Vagina (tissue), 2 donors: ENCODE measurements around the gene ADAMTS18. TPM values are rescaled to one million over a fixed set of nuclear protein-coding genes. Genes with fewer than 3 reads are reported as not detected.

Experiments
- DNase-seq, 2 donors: peaks; one replicate each; pipeline ENCODE4 v3.0.0-alpha.2; 2017; ENCODE audit errors: extremely low spot score in 2 of 2
- H3K27ac ChIP-seq: fragments of 200-600 bp; sonication (generic); one replicate; pipeline ENCODE4 v1.5.1; 2019
- H3K27me3 ChIP-seq: fragments of 200-600 bp; sonication (generic); one replicate; pipeline ENCODE4 v1.5.1; 2019
- H3K36me3 ChIP-seq, 2 donors: fragments of 200-600 bp; sonication (generic); one replicate each; pipeline ENCODE4 v1.5.1; 2017 to 2019
- H3K4me1 ChIP-seq: fragments of 200-600 bp; sonication (generic); one replicate; pipeline ENCODE4 v1.5.1; 2019
- H3K4me3 ChIP-seq, 2 donors: fragments of 200-600 bp; sonication (generic); 1 replicate in 1 of 2; 2 replicates in 1 of 2; pipeline ENCODE4 v1.5.1; 2016 to 2019
- H3K9me3 ChIP-seq: fragments of 200-600 bp; sonication (generic); one replicate; pipeline ENCODE4 v1.5.1; 2019
- POLR2A ChIP-seq, 2 donors: fragments of 450-650 bp; IDR thresholded peaks; one replicate each; pipeline ENCODE4 v1.6.1; 2017; ENCODE audit warnings: antibody characterized with exemption in 2 of 2, mild to moderate bottlenecking in 2 of 2, moderate library complexity in 2 of 2
- POLR2AphosphoS5 ChIP-seq, 2 donors: sonication (generic); formaldehyde crosslinking; IDR thresholded peaks; one replicate each; pipeline ENCODE4 v1.9.0; 2017; ENCODE audit warnings: antibody characterized with exemption in 2 of 2, mild to moderate bottlenecking in 2 of 2, low read depth in 1 of 2; ENCODE audit not compliant: insufficient read depth in 1 of 2
- intact Hi-C: fragments of 100-400 bp; cut with DNase I; formaldehyde crosslinking; loops from one replicate; pipeline ENCODE4 v1.15.1; 2023
- total RNA-seq: library from RNA; depleted of rRNA; stranded (reverse); fragments of >200 nt; gene quantifications from one replicate; pipeline ENCODE4 v1.2.3, GENCODE V29; 2016
- TF ChIP-seq, protein P1 (sequence below), 3 experiments: fragments of 450-650 bp in 2 of 3; fragments of 200-600 bp in 1 of 3; sonication (generic) in 1 of 3; IDR thresholded peaks; one replicate each; pipeline ENCODE4 v1.5.1; 2017 to 2019; ENCODE audit warnings: antibody characterized with exemption in 3 of 3, mild to moderate bottlenecking in 2 of 3, moderate library complexity in 2 of 3

ADAMTS18 gene
- total RNA-seq, 1 donor from 2014 or later = 0.25 TPM

DNA sequence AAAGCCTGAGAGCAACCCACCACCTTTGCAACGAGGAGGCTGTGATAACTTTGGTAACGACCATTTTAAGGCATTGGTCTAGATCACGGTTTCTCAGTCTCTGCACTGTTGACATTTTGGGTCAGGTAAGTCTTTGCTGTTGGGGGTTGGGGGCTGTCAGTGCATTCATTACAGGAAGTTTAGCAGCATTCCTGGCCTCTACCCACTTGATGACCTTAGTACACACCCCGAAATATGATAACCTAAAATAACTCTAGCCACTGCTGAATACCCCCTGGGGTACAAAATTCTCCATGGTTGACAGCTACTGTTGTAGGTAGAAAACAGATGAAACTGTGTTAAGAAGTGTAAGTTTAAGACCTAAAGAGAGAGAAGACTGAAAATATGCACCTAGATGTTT lies 36.3 kb downstream of the ADAMTS18 start:
- no peak for TF ChIP-seq POLR2A (IDR thresholded peaks at IDR 0.05)
- no peak for TF ChIP-seq POLR2AphosphoS5 (IDR thresholded peaks at IDR 0.05; ENCODE audit: insufficient read depth in 1 of 2, low read depth in 1 of 2)
- TF ChIP-seq, protein P1, sequence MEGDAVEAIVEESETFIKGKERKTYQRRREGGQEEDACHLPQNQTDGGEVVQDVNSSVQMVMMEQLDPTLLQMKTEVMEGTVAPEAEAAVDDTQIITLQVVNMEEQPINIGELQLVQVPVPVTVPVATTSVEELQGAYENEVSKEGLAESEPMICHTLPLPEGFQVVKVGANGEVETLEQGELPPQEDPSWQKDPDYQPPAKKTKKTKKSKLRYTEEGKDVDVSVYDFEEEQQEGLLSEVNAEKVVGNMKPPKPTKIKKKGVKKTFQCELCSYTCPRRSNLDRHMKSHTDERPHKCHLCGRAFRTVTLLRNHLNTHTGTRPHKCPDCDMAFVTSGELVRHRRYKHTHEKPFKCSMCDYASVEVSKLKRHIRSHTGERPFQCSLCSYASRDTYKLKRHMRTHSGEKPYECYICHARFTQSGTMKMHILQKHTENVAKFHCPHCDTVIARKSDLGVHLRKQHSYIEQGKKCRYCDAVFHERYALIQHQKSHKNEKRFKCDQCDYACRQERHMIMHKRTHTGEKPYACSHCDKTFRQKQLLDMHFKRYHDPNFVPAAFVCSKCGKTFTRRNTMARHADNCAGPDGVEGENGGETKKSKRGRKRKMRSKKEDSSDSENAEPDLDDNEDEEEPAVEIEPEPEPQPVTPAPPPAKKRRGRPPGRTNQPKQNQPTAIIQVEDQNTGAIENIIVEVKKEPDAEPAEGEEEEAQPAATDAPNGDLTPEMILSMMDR (IDR thresholded peaks at IDR 0.05) = no peak
- Histone ChIP-seq H3K27me3 (no peaks in the 10 kb centered on the region), H3K9me3 (no peaks in the 10 kb centered on the region), H3K27ac (no peak overlapping the region), H3K36me3 (no peaks in the 10 kb centered on the region), H3K4me3 (no peak overlapping the region), H3K4me1 (no peaks in the 10 kb centered on the region)
- DNase-seq = no peak
- intact Hi-C loops = no loop called here

DNA sequence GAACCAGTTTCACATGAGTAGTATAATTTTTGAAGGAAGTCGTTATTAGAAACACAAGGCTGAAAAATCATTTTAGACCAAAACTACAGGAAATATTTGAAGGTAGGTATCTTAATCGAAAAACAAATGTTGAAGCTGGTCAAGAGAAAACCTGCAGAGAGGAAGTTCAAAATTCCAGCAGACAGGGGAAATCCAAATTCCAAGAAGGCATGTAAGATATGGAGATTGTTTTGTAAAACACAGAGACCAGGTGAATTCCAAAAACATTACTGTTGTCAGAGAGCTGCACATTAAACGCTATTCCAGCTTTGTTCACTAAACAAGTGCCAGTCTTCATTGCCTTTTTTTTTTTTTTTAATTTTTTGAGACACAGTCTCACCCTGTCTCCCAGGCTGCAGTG lies 38.4 kb downstream of the ADAMTS18 start:
- intact Hi-C loops = no loop called here
- DNase-seq = no peak
- H3K27me3 ChIP-seq = no peaks in the 10 kb centered on the region
- H3K27ac ChIP-seq = no peak overlapping the region
- no peaks in the 10 kb centered on the region for H3K36me3 ChIP-seq
- H3K4me3 ChIP-seq = no peak overlapping the region
- no peaks in the 10 kb centered on the region for H3K4me1 ChIP-seq
- H3K9me3 ChIP-seq = no peaks in the 10 kb centered on the region
- TF ChIP-seq, protein P1 (IDR thresholded peaks at IDR 0.05) = no peak
- TF ChIP-seq POLR2AphosphoS5 (IDR thresholded peaks at IDR 0.05; ENCODE audit: insufficient read depth in 1 of 2, low read depth in 1 of 2) = no peak
- no peak for TF ChIP-seq POLR2A (IDR thresholded peaks at IDR 0.05)

DNA sequence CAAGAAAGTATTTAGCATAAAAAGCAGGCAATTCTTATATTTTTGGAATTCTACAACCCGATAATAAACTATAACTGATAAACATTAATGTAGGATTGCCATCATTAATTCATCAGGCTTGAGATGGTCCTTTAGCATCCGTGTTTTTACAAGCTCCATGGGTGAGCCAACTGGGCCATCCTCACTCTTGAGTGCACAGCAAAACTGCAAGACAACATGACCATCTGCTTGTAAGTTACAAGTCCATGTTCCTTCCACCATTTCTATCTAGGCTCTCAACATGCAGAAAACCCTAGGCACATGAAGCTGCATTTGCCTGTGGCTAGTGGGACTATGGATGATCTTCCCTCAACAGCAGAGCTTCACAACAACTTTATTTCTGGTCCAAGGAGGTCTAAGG lies 40.1 kb downstream of the ADAMTS18 start:
- Histone ChIP-seq H3K4me1 (no peaks in the 10 kb centered on the region), H3K27ac (no peak overlapping the region), H3K27me3 (no peaks in the 10 kb centered on the region), H3K4me3 (no peak overlapping the region), H3K9me3 (no peaks in the 10 kb centered on the region), H3K36me3 (no peaks in the 10 kb centered on the region)
- TF ChIP-seq POLR2AphosphoS5 (IDR thresholded peaks at IDR 0.05; ENCODE audit: insufficient read depth in 1 of 2, low read depth in 1 of 2) (no peak), POLR2A (IDR thresholded peaks at IDR 0.05) (no peak)
- TF ChIP-seq, protein P1 (IDR thresholded peaks at IDR 0.05) = no peak
- DNase-seq = no peak
- intact Hi-C loops = loop anchor here (5.0 kb wide), 1 partner anchor 982 kb away; no protein-coding TSS in a partner anchor

DNA sequence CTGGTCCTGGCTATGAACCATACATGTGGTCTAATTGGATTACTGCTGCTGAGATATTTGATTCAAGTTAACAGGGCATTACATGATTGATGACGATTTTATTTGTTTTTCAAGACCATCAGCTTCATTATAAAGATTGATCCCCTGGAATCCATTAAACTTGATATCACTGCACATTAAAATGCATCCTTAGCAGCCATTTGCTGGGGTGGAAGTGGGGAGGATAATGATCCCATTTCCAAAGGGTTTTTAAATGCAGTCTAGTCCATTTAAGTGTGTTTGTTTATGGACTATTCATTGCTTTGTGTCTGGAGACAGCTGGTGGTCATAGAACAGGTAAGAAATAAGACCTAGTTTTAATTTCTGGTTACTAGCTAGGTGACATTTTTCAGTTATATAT lies 40.9 kb downstream of the ADAMTS18 start:
- Histone ChIP-seq H3K27me3 (no peaks in the 10 kb centered on the region), H3K4me3 (no peak overlapping the region), H3K9me3 (no peaks in the 10 kb centered on the region), H3K27ac (no peak overlapping the region), H3K36me3 (no peaks in the 10 kb centered on the region), H3K4me1 (no peaks in the 10 kb centered on the region)
- no peak for DNase-seq
- intact Hi-C loops = loop anchor here (5.0 kb wide), 1 partner anchor 982 kb away; no protein-coding TSS in a partner anchor
- TF ChIP-seq POLR2A (IDR thresholded peaks at IDR 0.05) (no peak), POLR2AphosphoS5 (IDR thresholded peaks at IDR 0.05; ENCODE audit: insufficient read depth in 1 of 2, low read depth in 1 of 2) (no peak)
- TF ChIP-seq, protein P1 (IDR thresholded peaks at IDR 0.05) = no peak

DNA sequence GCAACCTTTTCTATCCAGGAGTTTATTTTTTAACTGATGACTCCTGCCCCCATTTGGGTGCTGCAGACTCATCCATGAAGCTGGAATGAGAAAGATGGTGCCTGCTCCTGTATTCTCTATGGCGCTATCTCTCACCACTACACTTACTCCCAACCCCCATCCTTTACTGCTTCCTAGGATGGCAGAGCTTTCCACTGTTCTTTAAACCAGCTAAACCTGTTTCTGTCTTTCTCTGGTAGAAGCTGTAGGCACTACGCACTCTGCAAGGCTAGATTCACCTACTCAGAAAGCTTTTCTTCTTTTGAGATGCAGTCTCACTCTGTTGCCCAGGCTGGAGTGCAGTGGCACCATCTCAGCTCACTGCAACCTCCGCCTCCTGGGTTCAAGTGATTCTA lies 47.0 kb downstream of the ADAMTS18 start:
- no peak for DNase-seq
- H3K36me3 ChIP-seq = no peaks in the 10 kb centered on the region
- H3K9me3 ChIP-seq = no peaks in the 10 kb centered on the region
- no peak overlapping the region for H3K4me3 ChIP-seq
- no peak overlapping the region for H3K27ac ChIP-seq
- no peaks in the 10 kb centered on the region for H3K27me3 ChIP-seq
- H3K4me1 ChIP-seq = no peaks in the 10 kb centered on the region
- TF ChIP-seq POLR2A (IDR thresholded peaks at IDR 0.05) (no peak), POLR2AphosphoS5 (IDR thresholded peaks at IDR 0.05; ENCODE audit: insufficient read depth in 1 of 2, low read depth in 1 of 2) (no peak)
- TF ChIP-seq, protein P1 (IDR thresholded peaks at IDR 0.05) = no peak
- intact Hi-C loops = no loop called here
